Stimulated activated CD4-positive, alpha-beta T cell treated with anti-CD3 and anti-CD28 coated beads, Interleukin-15, amount 100 ng/mL, for 24 hours (primary cell): ENCODE data around the gene SMG6.
"Not testable (repeated sequence)": the region's sequence is repeated elsewhere in the genome, so short reads cannot be mapped to it uniquely, and the experiment has no call there.

ENCODE experiments used
- DNase-seq: peaks from one replicate; pipeline ENCODE4 v3.0.0-alpha.2; 2020

The SMG6 gene

DNA sequence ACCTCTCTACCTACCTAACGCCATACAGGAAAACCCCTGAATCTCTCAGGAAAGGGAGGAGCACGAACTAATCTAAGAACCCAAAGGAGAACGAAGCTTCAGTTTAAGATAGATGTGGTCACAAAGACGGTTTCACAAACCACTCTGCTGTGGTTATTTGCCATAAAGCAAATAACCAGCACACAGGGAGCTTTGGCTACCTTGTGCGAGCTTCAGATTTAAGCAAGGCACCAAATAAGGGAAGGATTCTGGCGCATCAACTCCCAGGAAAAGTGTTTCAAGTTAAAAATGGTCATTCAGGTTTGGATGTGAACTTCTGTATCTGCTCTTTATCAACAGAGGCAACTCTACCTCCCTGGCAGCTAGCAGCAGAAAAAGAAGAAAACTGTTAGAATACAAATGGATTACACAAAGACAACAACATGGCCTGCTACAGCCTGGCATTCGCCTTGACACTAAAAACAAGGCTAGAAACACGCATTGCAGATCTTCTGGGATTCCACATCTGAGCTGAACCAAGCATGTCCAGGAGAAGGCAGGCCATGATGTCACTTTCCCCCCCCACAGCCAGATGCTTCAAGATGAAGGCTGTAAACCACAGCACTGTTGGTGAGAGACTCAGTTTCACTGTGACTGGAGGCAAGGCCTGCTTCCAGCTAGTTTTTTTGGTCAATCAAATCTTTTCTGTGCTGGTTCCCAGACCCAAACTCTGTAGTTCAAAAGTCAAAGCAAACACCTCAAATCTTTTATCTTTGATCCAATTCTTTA is 43.6 kb downstream of the SMG6 start:
- peak; percentile 87 for DNase-seq

DNA sequence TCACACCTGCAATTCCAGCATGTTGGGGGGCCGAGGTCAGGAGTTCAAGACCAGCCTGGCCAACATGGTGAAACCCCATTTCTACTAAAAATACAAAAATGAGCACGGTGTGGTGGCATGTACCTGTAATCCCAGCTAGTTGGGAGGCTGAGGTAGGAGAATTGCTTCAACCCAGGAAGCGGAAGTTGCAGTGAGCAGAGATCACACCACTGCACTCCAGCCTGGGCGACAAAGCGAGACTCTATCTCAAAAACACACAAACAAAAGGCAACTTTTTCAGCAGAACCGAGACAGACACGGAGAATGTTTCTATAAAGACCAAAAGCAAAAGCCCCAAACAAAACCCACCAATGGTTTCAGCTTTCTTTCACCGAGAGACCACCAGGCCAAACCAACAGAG is 44.8 kb downstream of the SMG6 start:
- not testable (repeated sequence) for DNase-seq

DNA sequence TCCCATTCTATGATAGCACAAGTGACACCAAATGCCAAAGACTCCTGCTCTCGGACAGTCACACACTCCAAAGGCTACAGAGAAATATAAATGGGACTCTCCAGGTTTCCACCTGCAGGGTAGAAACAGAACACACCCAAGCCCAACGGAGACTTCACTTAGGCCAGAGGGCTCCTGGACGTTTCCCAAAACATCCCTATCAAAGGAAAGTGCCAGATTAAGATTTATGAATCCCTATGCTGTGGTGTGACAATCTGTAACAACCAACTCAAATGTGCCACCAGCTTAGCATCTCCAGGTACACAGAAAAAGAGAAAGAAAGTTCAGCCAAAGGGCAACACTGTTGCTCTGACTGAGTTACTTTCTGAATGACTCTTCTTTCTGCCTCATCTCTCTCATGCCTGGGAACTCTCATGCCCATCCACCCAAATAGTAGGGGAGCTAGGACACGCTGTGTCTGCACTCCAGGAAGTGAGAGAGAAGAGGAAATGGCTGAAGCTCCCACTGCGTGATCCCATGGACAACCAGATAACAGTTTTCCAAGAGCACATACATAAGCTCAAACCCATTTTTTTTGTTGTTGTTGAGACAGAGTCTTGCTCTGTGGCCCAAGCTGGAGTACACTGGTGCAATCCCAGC is 49.7 kb downstream of the SMG6 start:
- DNase-seq: peak; percentile 58

DNA sequence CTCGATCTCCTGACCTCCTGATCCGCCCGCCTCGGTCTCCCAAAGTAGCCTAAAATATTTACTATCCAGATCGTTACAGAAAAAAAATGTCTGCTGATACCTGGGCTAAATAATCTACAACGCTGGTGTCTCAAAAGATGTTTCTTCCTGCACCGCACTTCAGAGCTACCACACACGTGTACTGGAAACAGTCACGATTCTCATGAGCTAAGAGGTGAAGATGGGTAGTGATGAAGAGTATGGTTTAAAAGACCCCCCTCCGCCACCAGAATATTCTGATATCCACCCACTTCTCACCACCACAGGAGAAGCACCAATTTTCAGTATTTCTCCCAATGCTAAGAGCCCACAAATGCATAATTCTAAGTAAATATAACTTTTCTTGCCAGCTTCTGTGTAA is 50.2 kb downstream of the SMG6 start:
- peak; percentile 42 for DNase-seq

DNA sequence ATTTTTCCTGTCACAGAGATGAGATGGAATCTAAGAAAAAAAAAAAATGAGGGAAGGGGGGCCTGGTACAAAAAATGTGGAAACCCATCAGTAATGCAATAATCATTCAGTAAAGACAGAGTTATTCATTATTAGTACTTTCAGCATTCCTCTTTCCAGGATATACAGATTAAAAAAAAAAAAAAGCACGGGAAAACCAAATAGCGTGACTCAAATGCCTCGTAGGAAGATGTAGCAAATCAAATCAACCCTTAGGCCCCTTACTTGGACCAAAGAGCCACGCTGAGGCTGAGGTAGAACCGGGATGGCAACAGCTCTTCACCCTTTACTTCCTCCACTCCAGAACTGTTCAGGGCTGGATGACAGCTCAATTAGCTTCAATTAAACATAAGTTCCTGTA is 52.5 kb downstream of the SMG6 start:
- no peak for DNase-seq

DNA sequence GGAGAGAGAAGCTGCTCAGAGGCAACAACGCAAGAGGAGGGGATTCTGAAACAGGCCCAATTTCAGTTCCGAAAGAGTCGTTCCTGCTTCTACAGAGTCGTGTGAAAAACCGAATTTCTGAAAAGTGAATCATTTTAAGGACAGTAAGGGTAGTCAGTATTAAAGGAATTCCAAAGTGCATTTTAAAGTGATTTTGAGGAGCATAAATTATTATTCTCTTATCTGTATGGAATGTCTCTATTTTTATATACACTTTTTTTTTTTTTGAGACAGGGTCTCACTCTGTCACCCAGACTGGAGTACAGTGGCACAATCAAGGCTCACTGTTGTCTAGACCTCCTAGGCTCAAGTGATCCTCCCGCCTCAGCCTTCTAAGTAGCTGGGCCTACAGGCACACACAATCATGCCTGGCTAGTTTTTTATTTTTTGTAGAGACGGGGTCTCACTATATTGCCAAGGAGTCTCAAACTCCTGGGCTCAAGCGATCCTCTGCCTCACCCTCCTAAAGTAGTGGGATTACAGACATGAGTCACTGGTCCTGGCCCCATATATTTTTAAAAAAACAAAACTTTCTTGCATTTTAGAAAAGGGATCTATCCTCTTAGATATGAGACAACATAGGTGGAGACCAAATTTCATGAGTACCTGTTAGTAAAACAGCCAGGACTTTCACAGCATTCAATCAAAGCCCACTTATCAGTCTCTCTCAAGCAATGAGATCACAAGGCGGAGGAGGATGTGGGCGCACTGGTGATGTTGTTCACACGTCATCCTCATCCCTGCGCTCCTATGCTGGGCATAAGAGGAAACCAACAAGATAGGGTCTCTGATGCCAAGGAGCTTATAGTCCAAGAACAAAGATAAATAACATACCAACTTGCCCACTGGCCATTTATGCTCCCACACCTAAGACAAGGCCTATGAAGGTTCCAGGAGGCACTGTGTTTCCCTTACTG is 53.2 kb downstream of the SMG6 start:
- peak; percentile 51 for DNase-seq

DNA sequence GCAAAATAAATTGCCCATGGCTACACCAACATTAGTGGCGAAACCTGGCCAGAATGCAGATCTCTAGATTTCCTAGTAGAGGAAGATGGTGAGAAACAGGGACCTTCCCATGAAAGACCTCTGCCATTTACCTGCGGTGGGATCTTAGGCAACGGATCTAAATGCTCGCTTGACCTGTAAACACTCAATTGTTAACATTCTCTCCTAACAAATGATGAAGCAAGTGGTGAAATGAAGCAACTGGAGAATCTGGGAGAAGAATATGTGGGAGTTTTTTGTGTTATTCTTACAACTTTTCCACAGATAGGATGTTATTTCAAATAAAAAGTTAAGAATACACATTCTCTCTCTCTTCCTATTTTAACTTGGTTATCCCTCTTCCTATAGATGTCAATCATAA is 56.6 kb downstream of the SMG6 start:
- DNase-seq: no peak

DNA sequence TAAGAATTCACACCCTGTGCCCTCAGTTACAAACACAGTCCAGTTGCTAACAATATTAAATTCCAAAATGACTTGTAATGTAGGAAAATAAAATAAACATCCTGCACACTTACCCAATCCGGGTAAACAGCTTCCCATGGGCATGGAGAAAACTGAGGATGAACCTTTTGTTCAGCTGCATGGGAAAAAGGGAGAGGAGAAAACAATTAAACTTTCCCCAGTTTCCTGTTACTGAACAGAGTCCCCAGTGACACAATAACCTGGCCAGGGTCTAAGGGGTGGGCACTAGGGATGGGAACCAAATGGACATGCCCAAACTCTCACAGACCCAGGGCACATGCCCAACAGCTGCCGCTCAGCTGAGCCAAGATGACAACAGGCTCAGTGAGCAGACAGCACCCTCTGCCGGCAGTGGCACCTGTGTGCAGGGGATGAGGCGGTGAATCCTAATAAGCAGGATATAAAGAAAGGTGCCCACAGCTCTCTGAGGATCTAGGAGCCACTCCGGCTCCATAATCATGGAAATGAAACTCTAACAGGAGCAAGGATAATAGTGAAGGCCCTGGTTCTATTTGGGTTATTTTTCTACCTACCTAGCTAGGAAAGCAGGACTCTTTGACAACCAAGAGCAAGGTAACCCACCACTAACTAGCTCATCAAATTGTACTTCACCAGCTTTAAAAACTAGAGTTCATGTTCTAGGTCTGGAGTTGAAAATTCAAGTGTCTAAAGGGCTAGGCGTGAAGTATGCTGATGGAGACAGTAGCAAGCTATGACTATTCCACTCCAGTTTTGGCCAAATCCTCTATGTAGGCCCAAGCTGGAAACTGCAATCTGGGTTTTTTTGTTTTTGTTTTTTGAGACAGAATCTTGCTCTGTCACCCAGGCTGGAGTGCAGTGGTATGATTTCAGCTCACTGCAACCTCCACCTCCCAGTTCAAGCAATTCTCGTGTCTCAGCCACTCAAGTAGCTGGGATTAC is 58.8 kb downstream of the SMG6 start:
- DNase-seq: peak; percentile 88

DNA sequence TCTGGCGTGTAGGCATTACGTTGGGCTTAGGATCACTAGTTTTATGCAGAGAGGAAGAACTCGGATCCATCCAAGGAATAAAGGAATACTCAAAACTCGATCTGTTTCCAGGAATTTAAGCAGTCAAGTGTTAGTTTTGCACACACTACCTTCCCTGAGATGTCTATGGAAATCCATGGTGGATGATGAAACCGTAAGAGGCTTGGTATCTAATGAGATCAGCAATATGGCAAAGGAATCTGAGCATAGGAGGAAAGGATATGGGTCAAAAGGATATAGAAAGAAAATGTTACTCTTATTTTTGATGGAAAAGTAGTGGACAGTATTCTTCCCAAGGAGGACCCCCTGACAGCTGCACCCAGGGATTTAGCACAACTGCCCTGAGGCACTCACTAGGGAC is 59.6 kb downstream of the SMG6 start:
- DNase-seq: no peak

DNA sequence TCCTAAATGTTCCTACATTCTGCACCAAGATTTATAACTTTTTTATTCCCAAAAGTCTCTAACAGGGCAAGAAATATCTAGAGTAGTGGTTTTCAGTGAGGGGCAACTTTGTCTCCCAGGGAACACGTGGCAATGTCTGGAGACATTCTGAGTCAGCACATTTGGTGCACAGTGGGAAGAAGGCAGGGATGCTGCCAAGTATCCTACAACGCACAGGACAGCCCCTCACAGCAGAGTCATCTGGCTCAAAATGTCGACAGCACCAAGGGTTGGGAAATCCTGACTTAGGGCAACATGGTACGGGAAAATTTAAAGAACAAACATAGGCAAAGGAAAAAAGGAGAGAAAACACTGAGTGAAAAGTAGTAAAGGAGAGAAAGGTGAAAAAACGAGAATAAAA is 61.8 kb downstream of the SMG6 start:
- DNase-seq: no peak

DNA sequence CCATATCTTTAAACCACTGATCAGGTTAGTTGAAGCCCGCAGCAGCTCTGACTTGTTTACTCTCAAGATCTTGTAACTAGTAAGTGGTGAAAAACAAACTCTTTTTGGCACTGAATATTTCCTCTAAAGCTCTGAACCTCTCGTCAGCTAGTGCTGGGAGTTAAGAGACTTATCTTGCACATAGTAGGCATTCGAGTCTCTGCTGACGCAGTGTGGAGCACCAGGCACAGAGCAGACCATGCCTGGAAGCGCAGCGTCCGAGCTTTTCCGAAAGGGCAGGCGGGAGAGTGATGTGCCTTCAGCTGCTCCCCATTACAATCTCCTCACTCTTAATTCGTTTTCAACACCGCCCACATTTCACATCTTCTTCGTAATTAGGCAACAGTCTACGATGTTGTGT is 63.0 kb downstream of the SMG6 start:
- DNase-seq: no peak

DNA sequence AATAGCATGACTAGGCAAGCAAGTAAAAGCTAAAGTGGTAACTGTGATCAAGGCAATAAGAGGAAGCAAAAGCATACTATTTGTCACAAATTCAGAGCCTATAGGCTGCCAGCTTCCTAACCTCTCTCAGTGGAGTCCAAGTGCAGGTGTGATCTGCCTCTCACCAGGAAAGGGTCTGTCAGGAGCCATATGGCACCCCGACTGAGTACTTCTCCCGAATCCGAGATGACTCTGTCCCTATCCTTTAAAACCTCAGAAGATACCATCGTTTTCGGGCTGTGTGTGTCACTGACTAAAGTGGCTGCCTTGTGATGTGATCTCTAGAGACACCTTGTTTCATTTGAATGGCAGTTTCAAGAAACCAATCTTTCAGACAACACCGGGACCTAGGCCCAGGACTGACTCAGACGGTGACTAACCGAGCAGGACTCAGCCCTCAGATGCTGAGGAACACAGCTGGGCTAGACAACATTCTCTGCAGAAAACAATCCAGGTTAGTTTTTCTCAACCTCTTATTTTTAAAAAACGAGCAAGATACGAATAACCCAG is 63.6 kb downstream of the SMG6 start:
- peak; percentile 67 for DNase-seq

DNA sequence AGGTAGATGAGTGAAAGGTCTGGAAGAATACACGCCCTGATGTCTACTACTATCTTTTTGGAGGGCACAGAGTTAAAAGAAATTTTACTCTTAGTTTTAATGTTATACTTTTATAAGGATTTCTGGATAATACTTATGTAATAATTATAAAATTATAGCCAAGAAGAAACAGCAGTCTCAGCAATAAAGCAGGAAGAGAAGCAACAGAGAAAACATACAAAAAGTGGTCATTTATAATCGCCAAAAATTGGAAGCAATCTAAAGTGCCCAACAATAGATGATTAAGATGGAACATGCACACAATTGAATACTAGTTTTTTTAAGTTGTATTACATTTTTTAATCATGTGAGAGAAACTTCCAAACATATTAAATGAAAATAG is 64.4 kb downstream of the SMG6 start:
- DNase-seq: no peak

DNA sequence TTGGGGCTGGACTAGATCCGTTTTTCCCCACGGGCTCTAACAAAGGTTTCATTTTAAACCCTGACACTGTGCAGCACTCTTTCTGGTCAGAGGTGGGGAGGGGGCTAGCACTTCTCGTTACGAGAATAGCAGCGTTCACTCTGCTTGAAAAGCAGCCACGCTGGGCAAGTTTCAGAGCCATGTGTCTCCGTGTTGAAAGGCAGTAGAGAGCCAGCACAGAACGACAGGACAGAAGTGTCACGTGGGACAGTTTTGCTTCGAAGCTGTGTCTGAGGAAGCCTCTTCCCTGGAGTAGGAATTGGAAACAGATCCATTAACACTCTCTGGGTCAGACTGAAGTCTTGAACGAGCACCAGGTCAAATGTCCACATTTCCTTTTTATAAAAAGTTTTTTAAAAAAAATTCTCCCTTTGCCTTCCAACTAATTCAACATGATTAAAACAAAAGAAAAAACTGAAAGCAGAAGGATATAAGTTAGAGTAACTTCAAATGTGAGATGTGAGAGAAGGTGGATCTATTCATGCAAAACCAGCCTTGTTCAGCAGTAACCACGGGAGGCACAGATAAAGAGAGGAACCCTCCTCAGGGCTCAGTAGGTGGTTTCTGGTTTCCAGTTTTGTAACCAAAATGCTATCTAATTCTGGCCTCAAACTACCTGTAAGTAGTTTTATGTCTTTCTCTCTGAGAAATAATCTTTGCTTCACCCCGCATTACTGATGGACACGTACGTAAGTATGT is 65.0 kb downstream of the SMG6 start:
- no peak for DNase-seq

DNA sequence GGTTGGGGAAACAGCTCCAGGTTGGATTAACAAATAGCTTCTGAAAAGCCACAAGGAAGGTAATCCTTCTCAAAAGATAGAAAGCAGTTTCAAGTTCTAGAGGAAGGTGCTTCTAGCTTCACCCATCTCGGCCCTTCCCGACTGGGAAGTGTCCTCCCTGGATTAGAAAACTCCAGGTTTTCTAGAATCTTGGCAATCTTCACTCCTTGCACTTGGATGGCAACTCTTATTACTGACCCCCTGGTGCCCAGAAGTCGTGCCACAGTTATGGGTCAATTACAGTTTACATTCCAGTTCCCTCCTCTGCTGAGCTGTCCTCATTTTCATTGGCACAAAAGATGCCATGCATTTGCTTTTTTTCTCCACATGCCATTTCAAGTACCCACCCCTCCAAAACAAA is 65.6 kb downstream of the SMG6 start:
- no peak for DNase-seq

DNA sequence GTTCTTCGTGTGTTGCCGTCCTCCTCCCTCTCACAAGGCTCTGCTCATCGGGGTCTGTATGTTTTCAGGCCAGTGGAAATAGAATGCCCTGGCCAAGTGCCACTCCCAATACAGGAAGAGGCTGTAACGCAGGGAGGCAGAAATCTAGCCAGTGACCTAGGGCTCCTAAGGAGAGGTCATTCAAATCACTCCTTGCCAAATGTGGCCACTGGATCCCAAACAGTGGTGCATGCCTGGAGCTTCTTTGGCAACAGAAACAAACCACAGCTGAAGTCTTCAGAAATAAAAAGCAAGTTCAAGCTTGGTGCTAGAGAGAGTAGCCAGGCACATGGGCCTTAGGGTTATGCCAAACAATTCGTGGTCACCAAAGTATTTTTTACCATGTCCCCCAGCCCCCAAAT is 66.1 kb downstream of the SMG6 start:
- no peak for DNase-seq

DNA sequence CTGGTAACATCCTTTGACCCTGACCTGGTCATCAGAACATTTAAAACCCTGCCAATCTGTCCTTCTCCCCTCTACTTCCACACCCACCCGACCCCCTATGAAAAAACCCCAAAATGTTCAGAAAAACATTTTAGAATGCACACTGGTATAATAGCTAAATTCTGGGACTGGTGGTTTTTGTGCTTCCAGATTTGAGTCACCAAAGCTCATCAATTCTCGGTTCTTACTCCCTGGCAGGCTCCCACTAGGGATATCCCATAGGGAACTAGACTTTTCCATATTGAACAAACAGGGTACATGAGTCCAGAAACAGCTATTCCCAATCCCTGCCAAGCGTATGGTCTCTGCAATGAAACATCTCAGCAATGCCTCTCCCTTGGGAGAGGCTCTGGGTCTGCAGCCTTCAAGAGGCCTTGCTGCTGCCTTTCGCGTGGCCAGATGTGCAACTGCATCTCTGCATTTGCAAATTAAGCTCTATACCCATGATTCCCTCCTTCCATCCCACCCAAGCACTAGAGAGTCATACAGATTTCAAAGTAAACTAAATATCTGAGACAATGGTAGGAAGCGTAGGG is 67.7 kb downstream of the SMG6 start:
- no peak for DNase-seq

DNA sequence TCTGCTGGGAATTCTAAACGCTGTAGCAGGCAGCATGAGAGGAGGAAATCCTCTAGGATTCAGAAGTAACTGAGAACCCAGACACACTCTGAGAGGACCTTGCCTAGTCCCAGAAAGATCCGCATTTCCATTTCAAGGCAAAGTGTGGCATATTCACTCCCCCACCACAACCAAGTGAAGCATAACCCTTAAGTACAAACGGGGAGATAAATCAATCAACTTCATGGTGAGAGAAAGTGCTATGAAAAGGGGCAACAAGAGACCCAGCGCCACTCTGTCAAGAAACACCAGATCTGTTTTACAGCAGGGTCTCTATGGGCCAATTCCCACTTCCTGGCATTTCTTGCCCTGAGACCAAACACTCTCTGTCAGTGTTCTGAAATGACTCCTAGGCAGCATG is 68.3 kb downstream of the SMG6 start:
- no peak for DNase-seq

DNA sequence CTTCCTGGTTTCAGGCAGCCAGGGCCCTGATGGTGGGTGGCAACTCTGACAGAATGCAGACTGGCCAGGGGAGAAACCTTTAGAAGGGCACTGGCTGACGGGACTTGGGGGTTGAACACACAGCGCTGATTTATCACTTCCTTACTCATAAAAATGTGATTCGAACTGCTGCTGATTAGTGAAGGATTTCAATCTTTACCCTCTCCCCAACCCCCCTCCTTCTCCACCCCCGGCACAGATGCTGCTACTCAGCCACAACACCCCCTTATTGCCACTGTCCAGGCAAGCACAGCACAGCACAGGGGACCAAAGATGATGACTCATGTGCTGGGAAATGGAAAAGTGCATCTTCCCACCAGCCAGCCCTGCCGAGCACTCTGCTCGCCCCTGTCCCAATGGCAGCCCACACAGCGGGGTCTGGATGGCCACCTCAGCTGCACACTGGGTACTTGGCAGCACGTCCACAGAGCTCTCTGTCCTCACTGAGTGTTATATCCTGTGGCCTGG is 70.1 kb downstream of the SMG6 start:
- no peak for DNase-seq

DNA sequence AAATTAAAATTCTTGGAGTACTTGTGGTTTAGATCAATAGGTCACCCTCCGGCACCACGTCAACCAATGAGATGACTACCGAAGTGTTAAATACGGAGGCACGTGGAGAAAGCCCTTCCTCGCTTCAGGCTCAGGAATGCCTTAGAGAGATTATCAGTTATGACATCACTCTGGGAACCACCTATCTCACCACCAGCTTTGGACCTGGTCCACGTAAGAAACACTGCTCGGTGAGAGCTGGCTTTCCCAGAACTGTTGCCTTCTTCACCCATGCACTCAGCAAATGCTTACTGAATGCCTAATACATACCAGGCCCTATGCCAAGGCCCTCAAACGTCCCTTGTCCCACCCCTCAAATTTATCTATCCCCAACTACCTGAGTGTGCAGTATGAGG is 71.3 kb downstream of the SMG6 start:
- DNase-seq: no peak

DNA sequence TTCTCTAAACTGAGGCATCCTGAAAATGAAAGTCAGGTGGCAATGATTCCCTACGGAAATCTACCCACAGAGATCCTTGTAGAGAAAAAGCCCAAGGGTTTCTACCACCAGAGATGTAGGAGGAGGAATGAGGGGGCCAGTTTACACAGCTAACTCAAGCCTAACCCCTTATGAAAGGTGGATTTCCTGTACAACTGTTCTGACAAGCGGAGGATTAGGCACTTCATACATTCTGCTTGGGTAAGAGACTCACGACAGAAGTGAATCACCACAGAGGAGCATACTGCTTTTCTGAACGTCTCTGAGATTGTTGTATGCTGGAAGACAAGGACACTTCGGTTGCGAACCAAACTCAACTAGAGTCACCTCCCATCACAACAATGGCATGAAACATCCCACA is 72.7 kb downstream of the SMG6 start:
- no peak for DNase-seq
